Cardiac fibroblast (primary cell): ENCODE data around the gene DOCK3.
A peak's percentile ranks its signal among the peaks of the same experiment; 100 is the strongest.
"Not testable (repeated sequence)": the region's sequence is repeated elsewhere in the genome, so short reads cannot be mapped to it uniquely, and the experiment has no call there.

Experiments used
- DNase-seq, 2 donors: peaks; one replicate each; pipeline versions ENCODE4 v3.0.0 to v3.0.0-alpha.2; 2010; ENCODE audit warnings: low read depth in 2 of 2
- H3K4me3 ChIP-seq, 2 donors: replicated peaks in 1 of 2; 1 replicate in 1 of 2; 2 replicates in 1 of 2; pipeline ENCODE4 v1.5.1; 2011; ENCODE audit warnings: low read depth in 2 of 2, low read length in 2 of 2, mild to moderate bottlenecking in 2 of 2, moderate library complexity in 1 of 2
- TF ChIP-seq, protein P1 (sequence below): IDR thresholded peaks from one replicate; pipeline ENCODE4 v1.5.1; 2011; ENCODE audit warnings: low read depth, mild to moderate bottlenecking, low read length, inconsistent platforms

DOCK3 gene

DNA sequence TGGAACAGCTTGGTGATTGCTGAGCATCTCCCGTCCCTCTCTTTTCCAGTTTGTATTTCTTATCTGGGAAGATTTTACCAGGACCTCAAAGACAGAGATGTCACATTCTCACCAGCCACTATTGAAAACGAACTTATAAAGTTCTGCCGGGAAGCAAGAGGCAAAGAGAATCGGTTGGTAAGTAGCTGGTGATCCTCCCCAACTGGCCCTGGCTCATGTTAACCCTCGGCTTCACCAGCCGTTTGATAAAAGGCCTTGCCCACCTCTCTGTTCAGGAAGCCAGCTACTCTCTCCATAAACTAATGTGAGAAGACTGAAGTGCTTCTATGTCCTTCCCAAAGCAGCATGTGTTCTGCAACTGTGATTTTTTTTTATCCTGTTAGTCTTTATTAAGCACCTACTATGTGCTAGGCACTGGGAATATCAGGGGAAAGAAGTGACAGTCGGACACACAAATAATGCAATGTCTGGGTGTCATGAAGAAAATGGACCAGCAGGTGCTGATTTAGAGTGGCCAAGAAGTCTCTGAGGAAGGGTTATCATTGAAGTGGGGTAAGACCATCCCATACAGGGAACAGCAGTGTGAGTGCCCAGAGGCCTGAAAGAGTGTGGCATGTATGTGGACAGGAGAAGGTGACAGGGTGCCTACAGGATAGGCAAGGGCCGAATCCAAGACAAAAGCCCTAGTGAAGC, 711.6 kb downstream of the DOCK3 start:
- no peak for DNase-seq
- H3K4me3 ChIP-seq, result peak overlapping the region; percentile 74 to 98
- TF ChIP-seq, protein P1, sequence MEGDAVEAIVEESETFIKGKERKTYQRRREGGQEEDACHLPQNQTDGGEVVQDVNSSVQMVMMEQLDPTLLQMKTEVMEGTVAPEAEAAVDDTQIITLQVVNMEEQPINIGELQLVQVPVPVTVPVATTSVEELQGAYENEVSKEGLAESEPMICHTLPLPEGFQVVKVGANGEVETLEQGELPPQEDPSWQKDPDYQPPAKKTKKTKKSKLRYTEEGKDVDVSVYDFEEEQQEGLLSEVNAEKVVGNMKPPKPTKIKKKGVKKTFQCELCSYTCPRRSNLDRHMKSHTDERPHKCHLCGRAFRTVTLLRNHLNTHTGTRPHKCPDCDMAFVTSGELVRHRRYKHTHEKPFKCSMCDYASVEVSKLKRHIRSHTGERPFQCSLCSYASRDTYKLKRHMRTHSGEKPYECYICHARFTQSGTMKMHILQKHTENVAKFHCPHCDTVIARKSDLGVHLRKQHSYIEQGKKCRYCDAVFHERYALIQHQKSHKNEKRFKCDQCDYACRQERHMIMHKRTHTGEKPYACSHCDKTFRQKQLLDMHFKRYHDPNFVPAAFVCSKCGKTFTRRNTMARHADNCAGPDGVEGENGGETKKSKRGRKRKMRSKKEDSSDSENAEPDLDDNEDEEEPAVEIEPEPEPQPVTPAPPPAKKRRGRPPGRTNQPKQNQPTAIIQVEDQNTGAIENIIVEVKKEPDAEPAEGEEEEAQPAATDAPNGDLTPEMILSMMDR, result peak; percentile 9

DNA sequence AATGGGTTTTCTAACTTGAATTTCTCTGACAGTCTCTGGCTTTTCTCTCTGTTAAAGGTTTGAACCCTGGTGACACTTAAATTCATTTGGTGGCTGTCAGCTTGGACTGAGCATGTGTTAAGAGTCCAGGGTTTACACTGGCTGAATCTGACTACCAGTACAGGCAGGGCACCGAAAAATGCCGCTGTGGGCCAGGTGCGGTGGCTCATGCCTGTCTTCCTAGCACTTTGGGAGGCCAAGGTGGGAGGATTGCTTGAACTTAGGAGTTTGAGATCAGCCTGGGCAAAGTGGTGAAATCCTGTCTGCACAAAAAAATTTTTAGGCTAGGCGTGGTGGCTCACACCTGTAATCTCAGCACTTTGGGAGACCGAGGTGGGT, 712.1 kb downstream of the DOCK3 start:
- no peak for DNase-seq
- H3K4me3 ChIP-seq, result peak overlapping the region; percentile 74 to 98
- TF ChIP-seq, protein P1, result no peak

GRCh38 chr3:51387281-51387680, 712.6 kb downstream of the DOCK3 start:
- not testable (repeated sequence) for DNase-seq
- H3K4me3 ChIP-seq, result peak overlapping the region; percentile 15 to 98

DNA sequence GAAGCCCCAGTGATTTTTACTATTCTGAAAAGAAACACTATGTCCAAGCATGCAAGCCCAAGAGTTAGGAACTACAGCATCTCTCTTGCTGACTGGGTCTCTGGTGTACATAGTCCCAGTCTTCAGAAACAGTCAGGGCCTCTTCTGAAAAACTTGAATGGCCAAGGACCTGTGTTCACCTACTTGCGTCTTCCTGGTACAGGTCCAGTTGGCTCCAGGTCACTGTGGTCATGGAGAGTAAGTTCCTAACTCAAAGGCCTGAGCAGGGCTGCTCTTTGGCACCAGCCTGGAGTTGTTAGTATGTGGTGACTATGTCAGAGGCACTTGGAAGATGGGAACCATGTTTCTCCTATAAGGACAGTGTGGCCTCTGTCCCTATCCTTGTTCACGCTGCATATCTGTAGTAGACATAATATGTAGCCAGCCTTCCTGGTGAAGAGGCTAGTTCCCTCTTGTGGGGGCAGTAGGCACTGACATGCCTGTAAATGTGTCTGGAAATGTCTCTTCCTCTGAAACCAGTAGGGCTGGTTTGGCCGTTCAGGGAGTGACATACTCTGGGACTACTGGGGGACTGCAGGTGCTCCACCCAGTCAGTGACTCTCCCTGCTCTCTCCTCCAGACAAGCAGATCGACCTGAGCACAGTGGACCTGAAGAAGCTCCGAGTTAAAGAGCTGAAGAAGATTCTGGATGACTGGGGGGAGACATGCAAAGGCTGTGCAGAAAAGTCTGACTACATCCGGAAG, 713.7 kb downstream of the DOCK3 start:
- TF ChIP-seq, protein P1, result peak; percentile 24
- H3K4me3 ChIP-seq, result peak overlapping the region in 1 of 2 donors; percentile 10
- peak in 1 of 2 donors; percentile 20 for DNase-seq

DNA sequence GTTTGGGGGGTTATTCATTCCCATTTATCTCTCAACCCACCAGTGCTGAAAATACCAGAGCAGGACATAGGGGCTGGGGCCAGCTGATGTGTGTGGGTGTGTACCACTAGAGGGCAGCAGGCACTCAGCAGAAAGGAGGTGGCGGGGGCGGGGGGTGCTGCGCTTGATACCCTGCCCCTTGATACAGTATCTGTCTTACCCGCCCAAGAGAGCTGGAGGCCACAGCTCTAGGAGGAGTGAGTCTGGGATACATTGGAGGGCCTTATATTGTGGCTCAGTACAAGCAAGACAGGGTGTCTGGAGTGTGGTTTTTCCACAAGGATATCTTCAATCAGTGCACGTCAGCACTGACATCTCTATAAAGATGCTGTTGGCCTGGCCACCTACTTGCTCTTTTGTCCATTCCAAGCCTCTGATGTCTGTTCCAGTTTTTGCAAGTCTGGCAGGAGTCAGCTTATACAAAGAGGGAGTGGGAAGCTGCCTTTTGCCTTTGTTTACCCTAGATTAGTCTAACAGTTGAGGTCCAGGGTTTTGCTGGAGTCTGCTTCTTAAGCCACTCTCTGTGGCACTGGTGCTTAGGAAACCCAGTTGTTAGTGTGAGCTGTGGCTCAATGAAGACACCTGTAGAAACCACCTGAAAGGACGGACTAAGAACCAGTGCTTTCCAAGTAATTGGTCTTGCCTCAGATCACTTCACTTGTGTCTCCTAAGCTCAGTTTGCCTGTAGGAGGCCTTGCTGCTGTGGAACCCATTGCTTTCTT, 714.9 kb downstream of the DOCK3 start:
- DNase-seq, result peak; percentile 60 to 65
- H3K4me3 ChIP-seq, result no peak overlapping the region
- TF ChIP-seq, protein P1, result peak; percentile 92

DNA sequence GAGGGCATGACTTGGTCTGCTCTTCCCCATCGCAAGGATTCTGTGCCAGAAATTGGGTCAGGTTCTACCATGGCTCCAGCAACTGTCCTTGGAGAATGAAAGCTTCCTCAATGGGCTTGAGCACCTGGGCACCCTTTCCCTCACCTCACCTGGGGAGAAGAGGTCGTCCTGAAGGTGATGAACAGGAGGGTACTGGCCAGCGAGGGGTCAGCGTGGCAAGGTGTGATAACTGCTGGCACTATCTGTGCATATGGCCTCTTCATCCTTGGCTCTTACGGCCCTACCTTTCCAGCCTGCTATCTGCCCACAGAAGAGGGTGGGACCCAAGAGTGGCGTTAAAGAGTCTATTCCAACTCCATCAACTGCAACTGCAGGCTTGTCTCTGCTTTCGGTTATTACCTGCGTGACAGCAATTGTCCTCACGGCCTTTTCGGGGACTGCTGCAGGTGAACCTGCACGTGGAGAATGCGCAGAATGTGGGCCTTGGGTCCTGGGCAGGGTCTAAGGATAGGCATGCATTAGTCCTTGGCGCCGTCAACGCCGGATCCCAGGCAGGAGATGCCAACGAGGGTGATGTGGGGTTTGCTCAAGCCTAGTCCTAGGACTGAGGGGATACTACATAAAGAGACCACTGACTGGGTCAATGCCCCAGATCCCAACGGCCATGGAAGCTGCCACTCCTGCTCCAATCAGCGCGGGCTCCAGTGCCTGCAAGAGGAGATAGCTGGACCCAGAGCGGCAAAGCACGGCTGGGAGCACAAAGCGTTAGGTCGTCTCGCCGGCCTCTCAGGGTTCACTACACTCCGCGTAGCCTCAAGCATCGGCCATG, 715.7 kb downstream of the DOCK3 start:
- H3K4me3 ChIP-seq, result peak overlapping the region; percentile 28 to 49
- no peak for DNase-seq
- TF ChIP-seq, protein P1, result no peak
